B cell (primary cell): Measurements from ENCODE around the gene RNF166. TPM values are rescaled to one million over a fixed set of nuclear protein-coding genes. Genes with fewer than 3 reads are reported as not detected.
A peak's percentile ranks its signal among the peaks of the same experiment; 100 is the strongest.

Source experiments
- ATAC-seq: fragments of 200-7000 bp; cut with Tn5 transposase; one replicate; pipeline ENCODE4 v1.10.0; 2021; ENCODE audit warnings: low read depth, mild to moderate bottlenecking, moderate number of reproducible peaks, moderate library complexity
- CTCF ChIA-PET: fragments of 350-600 bp; sonication (Branson Sonifier 250); formaldehyde crosslinking; loops from one replicate; lab custom pipeline; 2021; ENCODE audit warnings: antibody characterized with exemption, inconsistent platforms; lab: Charles Lee
- POLR2A ChIA-PET: fragments of 350-600 bp; sonication (Branson Sonifier 250); formaldehyde crosslinking; loops from one replicate; lab custom pipeline; 2021; ENCODE audit warnings: antibody characterized with exemption; lab: Charles Lee
- DNase-seq: peaks from one replicate; pipeline ENCODE4 v3.0.0; 2013
- H2AFZ ChIP-seq: 2 replicates; pipeline ENCODE4 v1.6.1; 2012; ENCODE audit warnings: mild to moderate bottlenecking, low read depth, low read length; ENCODE audit not compliant: insufficient read depth, poor library complexity, severe bottlenecking
- H3K27ac ChIP-seq, 2 donors: 1 replicate in 1 of 2; 2 replicates in 1 of 2; pipeline ENCODE4 v1.5.1; 2012 to 2013; ENCODE audit warnings: low read length in 2 of 2, mild to moderate bottlenecking in 2 of 2, moderate library complexity in 1 of 2
- H3K27me3 ChIP-seq, 4 experiments: fragments of 200-600 bp in 1 of 4; sonication (generic) in 1 of 4; replicated peaks in 1 of 4; 1 replicate in 2 of 4; 2 replicates in 2 of 4; pipeline versions ENCODE4 v1.6.1 to v1.7.0; 2013 to 2016; ENCODE audit warnings: low read length in 3 of 4, mild to moderate bottlenecking in 2 of 4, mixed read lengths in 1 of 4, moderate library complexity in 1 of 4; ENCODE audit not compliant: insufficient read depth in 4 of 4, control insufficient read depth in 3 of 4; ENCODE audit errors: control extremely low read depth in 1 of 4
- H3K36me3 ChIP-seq, 2 experiments: replicated peaks in 1 of 2; 1 replicate in 1 of 2; 2 replicates in 1 of 2; pipeline versions ENCODE4 v1.6.1 to v1.7.1; 2013; ENCODE audit warnings: low read length in 1 of 2; ENCODE audit not compliant: insufficient read depth in 2 of 2, control insufficient read depth in 1 of 2; ENCODE audit errors: control extremely low read depth in 1 of 2, extremely low read depth in 1 of 2
- H3K4me1 ChIP-seq, 2 donors: fragments of 200-600 bp in 1 of 2; sonication (generic) in 1 of 2; 1 replicate in 1 of 2; 2 replicates in 1 of 2; pipeline versions ENCODE4 v1.5.1 to v1.6.1; 2013 to 2017; ENCODE audit warnings: low read length in 2 of 2; ENCODE audit not compliant: control insufficient read depth in 2 of 2, insufficient read depth in 2 of 2
- H3K4me2 ChIP-seq: replicated peaks from 2 replicates; pipeline ENCODE3; 2012; ENCODE audit warnings: mild to moderate bottlenecking, low read depth, low read length; ENCODE audit not compliant: poor library complexity, severe bottlenecking
- H3K4me3 ChIP-seq, 5 experiments: fragments of 200-600 bp in 1 of 5; sonication (generic) in 1 of 5; 1 replicate in 3 of 5; 2 replicates in 2 of 5; pipeline versions ENCODE4 v1.5.1 to v1.7.0; 2011 to 2016; ENCODE audit warnings: low read length in 4 of 5, mild to moderate bottlenecking in 4 of 5, low read depth in 2 of 5, control low read depth in 1 of 5, moderate library complexity in 1 of 5; ENCODE audit not compliant: insufficient read depth in 1 of 5; ENCODE audit errors: control extremely low read depth in 1 of 5, extremely low read depth in 1 of 5
- H3K79me2 ChIP-seq: fragments of 200-600 bp; sonication (generic); one replicate; pipeline ENCODE4 v1.6.0; 2016; ENCODE audit warnings: low read length; ENCODE audit not compliant: control insufficient read depth, insufficient read depth
- H3K9ac ChIP-seq: fragments of 200-600 bp; sonication (generic); 2 replicates; pipeline ENCODE4 v1.6.1; 2017; ENCODE audit warnings: mild to moderate bottlenecking, low read length, moderate library complexity
- H3K9me3 ChIP-seq, 3 donors: one replicate each; pipeline versions ENCODE4 v1.6.1 to v1.7.1; 2013; ENCODE audit warnings: low read length in 2 of 3; ENCODE audit not compliant: control insufficient read depth in 2 of 3, insufficient read depth in 1 of 3; ENCODE audit errors: control extremely low read depth in 1 of 3
- H4K20me1 ChIP-seq: 2 replicates; pipeline ENCODE4 v1.6.0; 2012; ENCODE audit warnings: mild to moderate bottlenecking, low read length; ENCODE audit not compliant: insufficient read depth, control insufficient read depth, poor library complexity, severe bottlenecking
- H3K27ac Mint-ChIP-seq: one replicate; pipeline ENCODE4 v1.8.0; 2021; ENCODE audit warnings: mixed read lengths
- H3K27me3 Mint-ChIP-seq: one replicate; pipeline ENCODE4 v1.8.0; 2021; ENCODE audit warnings: mixed read lengths
- H3K4me1 Mint-ChIP-seq: one replicate; pipeline ENCODE4 v1.8.0; 2021; ENCODE audit warnings: mixed read lengths
- H3K4me3 Mint-ChIP-seq: one replicate; pipeline ENCODE4 v1.8.0; 2021; ENCODE audit warnings: mixed read lengths
- H3K9me3 Mint-ChIP-seq: one replicate; pipeline ENCODE4 v1.8.0; 2022; ENCODE audit warnings: mixed read lengths; ENCODE audit not compliant: insufficient read depth
- CTCF ChIP-seq: fragments of 200-600 bp; IDR thresholded peaks from one replicate; pipeline ENCODE4 v1.8.0; 2022; ENCODE audit warnings: antibody characterized with exemption, mild to moderate bottlenecking
- EZH2 ChIP-seq: IDR thresholded peaks from 2 replicates; pipeline ENCODE4 v1.6.1; 2012; ENCODE audit warnings: borderline replicate concordance, low read depth, mild to moderate bottlenecking, moderate library complexity, low read length; ENCODE audit not compliant: insufficient read depth, poor library complexity, severe bottlenecking
- WGBS: methylation state at CpG from one replicate; pipeline ENCODE4 v1.1.5; 2013; ENCODE audit warnings: missing lambda C conversion rate; ENCODE audit not compliant: insufficient coverage; 5-methylcytosine and 5-hydroxymethylcytosine counted together
- intact Hi-C: fragments of 100-400 bp; cut with micrococcal nuclease; formaldehyde crosslinking; loops from one replicate; pipeline ENCODE4 v1.10.0; 2022
- polyA plus RNA-seq: library from polyadenylated mRNA; depleted of rRNA; stranded (reverse); fragments of >200 nt; gene quantifications from 2 replicates; pipeline ENCODE4 v1.2.3, GENCODE V29; 2012
- total RNA-seq, 2 donors: library from RNA; stranded (reverse); fragments of 120-200 nt in 1 of 2; gene quantifications; 1 replicate in 1 of 2; 2 replicates in 1 of 2; pipeline versions ENCODE4 v1.2.3 to v1.2.4, GENCODE V29; 2013 to 2022

RNF166 gene
- total and polyA plus RNA-seq, 2 donors (not counting 1 experiment from before 2014, with no cell fraction given), result 64.1 to 65.0 TPM

- POLR2A ChIA-PET, result interaction anchor here (0.7 to 1.4 kb wide), 6 partner anchors 17 to 874 kb away, joined by 3 to 12 read pairs (median 3); no protein-coding TSS in a partner anchor
- H3K9me3 ChIP-seq, result peaks cover 0 to 4% (median 0%) of the 10 kb centered on the region in 3 donors
- H3K27me3 Mint-ChIP-seq, result no peaks in the 10 kb centered on the region
- 87% methylated on average over 12 of the region's 15 CpGs for WGBS
- peak overlapping the region; percentile 97 for H3K4me2 ChIP-seq
- no peak for TF ChIP-seq CTCF
- TF ChIP-seq EZH2, result no peak
- no peaks in the 10 kb centered on the region for H3K27me3 ChIP-seq
- H3K9ac ChIP-seq, result no peak overlapping the region
- intact Hi-C loops, result loop anchor here (10.0 kb wide), 1 partner anchor 880 kb away; the partner anchor contains the start of gene RPL13
- DNase-seq (no peak), ATAC-seq (no peak)
- H3K27ac Mint-ChIP-seq, result peak overlapping the region; percentile 66
- peaks cover 43% of the 10 kb centered on the region for H3K4me1 Mint-ChIP-seq
- H3K79me2 ChIP-seq, result peaks cover 28% of the 10 kb centered on the region
- peaks cover 37 to 60% of the 10 kb centered on the region in 2 donors for H3K4me1 ChIP-seq
- no peak overlapping the region for H3K27ac ChIP-seq
- peak overlapping the region in 3 of 5 experiments; percentile 30 to 91 (median 84) for H3K4me3 ChIP-seq
- H3K4me3 Mint-ChIP-seq, result peak overlapping the region; percentile 81
- H3K36me3 ChIP-seq, result peaks cover 0 to 6% of the 10 kb centered on the region in 2 experiments
- CTCF ChIA-PET, result interaction anchor here (0.7 to 1.9 kb wide), 13 partner anchors 16 to 235 kb away, joined by 3 to 13 read pairs (median 4); partner anchors contain the start of genes MVD and ZC3H18
- H4K20me1 ChIP-seq, result peaks cover 25% of the 10 kb centered on the region
- H3K9me3 Mint-ChIP-seq, result no peaks in the 10 kb centered on the region
- no peak overlapping the region for H2AFZ ChIP-seq
These were observed 21.5 kb downstream of the RNF166 start for GRCh38 chr16:88684569-88685155.
